Amygdala (tissue), 56 donors: ENCODE data around the gene ASCC1.

Experiments used
- DNase-seq, 56 donors: peaks; one replicate each; lab custom pipeline; 2025; lab: John Stamatoyannopoulos, UW

Gene ASCC1

GRCh38 chr10:72215611-72216549 lies at the start of gene ASCC1, which contains the start of gene ANAPC16:
Gene ASCC1 (minus strand): TSS chr10:72216276. CDS start chr10:72213298, 2,978 bp downstream.
Gene ANAPC16 (plus strand): TSS chr10:72216012. CDS start chr10:72223915, 7,903 bp downstream.
- DNase-seq, result peak; percentile 53 to 99 (median 92)

- DNase-seq, result no peak
These were observed 49.4 kb upstream of the ASCC1 start for GRCh38 chr10:72265508-72265907.

GRCh38 chr10:72264536-72264935 lies 48.5 kb upstream of the ASCC1 start:
- no peak for DNase-seq

- DNase-seq, result no peak
These were observed 47.7 kb upstream of the ASCC1 start for GRCh38 chr10:72263613-72264241.

- DNase-seq, result no peak
These were observed 45.8 kb upstream of the ASCC1 start for GRCh38 chr10:72261784-72262404.

GRCh38 chr10:72260976-72261783 lies 45.1 kb upstream of the ASCC1 start:
- DNase-seq, result peak in 2 of 56 donors; percentile 74 to 77

GRCh38 chr10:72260239-72260975 lies 44.3 kb upstream of the ASCC1 start:
- peak; percentile 37 to 92 (median 79) for DNase-seq

GRCh38 chr10:72259491-72260238 lies 43.6 kb upstream of the ASCC1 start:
- DNase-seq, result peak in 6 of 56 donors; percentile 24 to 63 (median 38)

- DNase-seq, result no peak
These were observed 42.5 kb upstream of the ASCC1 start for GRCh38 chr10:72258617-72259016.

GRCh38 chr10:72257051-72257892 lies 41.2 kb upstream of the ASCC1 start:
- DNase-seq, result peak in 2 of 56 donors; percentile 15 to 29

- DNase-seq, result no peak
These were observed 40.1 kb upstream of the ASCC1 start for GRCh38 chr10:72255977-72256729.

- DNase-seq, result peak; percentile 55 to 98 (median 90)
These were observed 38.9 kb upstream of the ASCC1 start for GRCh38 chr10:72254813-72255568.

GRCh38 chr10:72253578-72253977 lies 37.5 kb upstream of the ASCC1 start:
- no peak for DNase-seq

- no peak for DNase-seq
These were observed 36.9 kb upstream of the ASCC1 start for GRCh38 chr10:72252972-72253371.

GRCh38 chr10:72251635-72252034 lies 35.6 kb upstream of the ASCC1 start:
- no peak for DNase-seq

GRCh38 chr10:72250666-72251065 lies 34.6 kb upstream of the ASCC1 start:
- no peak for DNase-seq
